K562 (cell line): ENCODE results near the gene TFF1. TPM values are rescaled to one million over a fixed set of nuclear protein-coding genes. Genes with fewer than 3 reads are reported as not detected.

ENCODE experiments used
- ATAC-seq: fragments of 200-7000 bp; cut with Tn5 transposase; 3 replicates; pipeline ENCODE4 v1.9.1; 2020; ENCODE audit warnings: moderate library complexity
- BruUV-seq: library from RNA; stranded (reverse); fragments of 400-500 nt; replicated peaks from 2 replicates; lab custom pipeline; 2021; lab: Mats Ljungman, UMichigan
- CTCF ChIA-PET: fragments of 300-600 bp; formaldehyde crosslinking; extraction: SDS; loops from one replicate; lab custom pipeline; 2021; ENCODE audit warnings: low intra/inter-chr PET ratio; lab: Yijun Ruan, JAX
- POLR2A ChIA-PET: fragments of 300-600, 350-650 bp; sonication (Branson Sonifier 250); formaldehyde crosslinking; extraction: SDS; loops from one replicate; lab custom pipeline; 2021; ENCODE audit warnings: antibody characterized with exemption, inconsistent platforms; lab: Yijun Ruan, JAX
- DNase-seq, 4 experiments: peaks; one replicate each; pipeline versions ENCODE4 v3.0.0 to v3.0.0-alpha.2; 2011 to 2018; ENCODE audit warnings: low spot score in 3 of 4, mixed read lengths in 3 of 4; ENCODE audit errors: extremely low read depth in 1 of 4
- FAIRE-seq: peaks from 2 replicates; lab custom pipeline; 2011; peaks lifted over from hg19 to GRCh38; lab: Jason Lieb, UNC
- H2AFZ ChIP-seq: 2 replicates; pipeline ENCODE4 v1.6.0; 2011; ENCODE audit warnings: low read depth, low read length, control low read depth, inconsistent platforms
- H3K27ac ChIP-seq: fragments of 200-600 bp; 3 replicates; pipeline ENCODE4 v1.8.0; 2011; ENCODE audit warnings: low read depth, mild to moderate bottlenecking, control low read depth, inconsistent platforms, low read length, moderate library complexity, mixed read lengths; ENCODE audit errors: extremely low read depth
- H3K27me3 ChIP-seq, 2 experiments: fragments of 300-600 bp in 1 of 2; 2 replicates in 1 of 2; 3 replicates in 1 of 2; pipeline versions ENCODE4 v1.6.0 to v1.8.0; 2011; ENCODE audit warnings: inconsistent platforms in 2 of 2, low read length in 2 of 2, mild to moderate bottlenecking in 1 of 2, mixed read lengths in 1 of 2, moderate library complexity in 1 of 2; ENCODE audit not compliant: control insufficient read depth in 2 of 2, insufficient read depth in 2 of 2
- H3K36me3 ChIP-seq: fragments of 300-600 bp; 3 replicates; pipeline ENCODE4 v1.8.0; 2011; ENCODE audit warnings: mild to moderate bottlenecking, low read length, inconsistent platforms; ENCODE audit not compliant: control insufficient read depth, insufficient read depth
- H3K4me1 ChIP-seq, 2 experiments: fragments of 200-600 bp in 1 of 2; replicated peaks in 1 of 2; 2 replicates in 1 of 2; 3 replicates in 1 of 2; pipeline versions ENCODE4 v1.5.1 to v1.8.0; 2011; ENCODE audit warnings: inconsistent platforms in 2 of 2, low read length in 2 of 2, mild to moderate bottlenecking in 1 of 2, mixed read lengths in 1 of 2, moderate library complexity in 1 of 2; ENCODE audit not compliant: control insufficient read depth in 2 of 2, insufficient read depth in 2 of 2
- H3K4me2 ChIP-seq: 2 replicates; pipeline ENCODE4 v1.6.1; 2011; ENCODE audit warnings: low read length, control low read depth, inconsistent platforms, mixed read lengths; ENCODE audit not compliant: insufficient read depth
- H3K4me3 ChIP-seq: fragments of 200-600 bp; sonication (generic), shearing (Covaris generic); 2 replicates; pipeline ENCODE4 v1.5.1; 2016; ENCODE audit warnings: control low read depth, inconsistent platforms
- H3K79me2 ChIP-seq: fragments of 200-600 bp; 3 replicates; pipeline ENCODE4 v1.8.0; 2011; ENCODE audit warnings: low read length, inconsistent platforms; ENCODE audit not compliant: control insufficient read depth, insufficient read depth
- H3K9ac ChIP-seq, 2 experiments: 2 replicates each; pipeline versions ENCODE4 v1.6.0 to v1.6.1; 2011; ENCODE audit warnings: low read depth in 2 of 2, low read length in 2 of 2, control low read depth in 1 of 2, inconsistent platforms in 1 of 2, mild to moderate bottlenecking in 1 of 2, mixed read lengths in 1 of 2; ENCODE audit not compliant: insufficient read depth in 1 of 2
- H3K9me1 ChIP-seq: one replicate; pipeline ENCODE4 v1.6.0; 2011; ENCODE audit warnings: inconsistent platforms, mild to moderate bottlenecking, low read length, moderate library complexity; ENCODE audit not compliant: control insufficient read depth, insufficient read depth
- H3K9me3 ChIP-seq: replicated peaks from 2 replicates; pipeline ENCODE4 v1.5.1; 2011; ENCODE audit warnings: low read depth, low read length, inconsistent platforms; ENCODE audit not compliant: control insufficient read depth, insufficient read depth
- H4K20me1 ChIP-seq: replicated peaks from 2 replicates; pipeline ENCODE4 v1.6.1; 2011; ENCODE audit warnings: low read length, inconsistent platforms, mixed read lengths; ENCODE audit not compliant: control insufficient read depth, insufficient read depth
- ADNP ChIP-seq: fragments of 200-800 bp; sonication (Bioruptor generic); IDR thresholded peaks from 2 replicates; pipeline ENCODE4 v1.6.1; 2016; ENCODE audit warnings: missing genetic modification characterization, missing compliant biosample characterization
- CTCF ChIP-seq, 3 experiments: IDR thresholded peaks in 2 of 3; conservative IDR thresholded peaks in 1 of 3; 2 replicates each; pipeline ENCODE4 v1.5.1; 2011 to 2012; ENCODE audit warnings: low read length in 3 of 3, mild to moderate bottlenecking in 3 of 3, control low read depth in 2 of 3, improper control_type of control experiment in 1 of 3, inconsistent platforms in 1 of 3, low read depth in 1 of 3, mixed read lengths in 1 of 3, moderate library complexity in 1 of 3; ENCODE audit not compliant: insufficient read depth in 2 of 3
- FOXK2 ChIP-seq, 2 experiments: fragments of 450-650 bp; IDR thresholded peaks in 1 of 2; conservative IDR thresholded peaks in 1 of 2; 2 replicates each; pipeline ENCODE4 v1.6.1; 2016; ENCODE audit warnings: low read depth in 2 of 2, mild to moderate bottlenecking in 1 of 2
- HDAC1 ChIP-seq, 2 experiments: fragments of 450-650 bp; IDR thresholded peaks; 2 replicates each; pipeline ENCODE4 v1.6.1; 2016 to 2017; ENCODE audit warnings: inconsistent platforms in 1 of 2, mild to moderate bottlenecking in 1 of 2, moderate library complexity in 1 of 2
- MYBL2 ChIP-seq, 2 experiments: fragments of 450-650 bp in 1 of 2; sonication (generic) in 1 of 2; formaldehyde crosslinking in 1 of 2; IDR thresholded peaks; 2 replicates each; pipeline versions ENCODE4 v1.6.1 to v1.8.1; 2017 to 2022; ENCODE audit warnings: borderline replicate concordance in 1 of 2, inconsistent platforms in 1 of 2, low read depth in 1 of 2, mild to moderate bottlenecking in 1 of 2, missing genetic modification reagents in 1 of 2, moderate library complexity in 1 of 2
- NFRKB ChIP-seq: fragments of 450-650 bp; IDR thresholded peaks from 2 replicates; pipeline ENCODE4 v1.6.1; 2016; ENCODE audit warnings: low read depth
- OTX1 ChIP-seq: fragments of 450-650 bp; formaldehyde crosslinking; IDR thresholded peaks from 2 replicates; pipeline ENCODE4 v1.4.0; 2022; ENCODE audit warnings: mild to moderate bottlenecking
- PHF20 ChIP-seq: fragments of 450-650 bp; IDR thresholded peaks from 2 replicates; pipeline ENCODE4 v1.6.1; 2018; ENCODE audit not compliant: partially characterized antibody
- THRB ChIP-seq: fragments of 450-650 bp; formaldehyde crosslinking; conservative IDR thresholded peaks from 2 replicates; pipeline ENCODE4 v1.4.0; 2022; ENCODE audit warnings: mild to moderate bottlenecking, missing genetic modification characterization
- WGBS: fragments of 100-300 bp; shearing (Covaris generic); methylation state at CpG from one replicate; pipeline ENCODE4 v1.1.6; 2016; ENCODE audit warnings: low coverage, mixed read lengths; ENCODE audit not compliant: insufficient coverage; ENCODE audit errors: missing lambda C conversion rate; 5-methylcytosine and 5-hydroxymethylcytosine counted together
- in situ Hi-C: fragments of 300-500 bp; cut with MboI; formaldehyde crosslinking; loops from 4 replicates; pipeline ENCODE4 v1.15.0; 2018; ENCODE audit warnings: inconsistent platforms, mixed read lengths
- intact Hi-C: fragments of 100-400 bp; cut with micrococcal nuclease; formaldehyde crosslinking; loops from 2 replicates; pipeline ENCODE4 v1.14.2; 2022
- polyA plus RNA-seq, 8 experiments: library from polyadenylated mRNA; depleted of rRNA in 4 of 8; stranded (reverse) in 5 of 8; unstranded in 3 of 8; fragments of >200 nt; fragmentation: Nextera tagmentation in 2 of 8; fragmentation: Illumina TruSeq in 1 of 8; extraction: Ambion mirVana in 2 of 8; extraction: Trizol in 1 of 8; gene quantifications; 2 replicates each; pipeline versions ENCODE4 v1.2.1 to v1.2.3, GENCODE V29; 2011 to 2014; ENCODE audit warnings: inconsistent platforms in 1 of 8, missing spikeins in 1 of 8
- total RNA-seq, 7 experiments: library from RNA; depleted of rRNA in 6 of 7; stranded (reverse); fragments of >200 nt in 6 of 7; fragmentation: Illumina TruSeq in 2 of 7; extraction: Trizol in 2 of 7; gene quantifications; 2 replicates each; pipeline versions ENCODE4 v1.2.1 to v1.2.3, GENCODE V29; 2011 to 2021; ENCODE audit warnings: low replicate concordance in 1 of 7

TFF1 gene
- total and polyA plus RNA-seq, 9 of the 15 experiments (the other 6 are each of a cell fraction or from before 2014, with no cell fraction given), result 0.31 TPM; not detected in 8

- no peaks in the 10 kb centered on the region for H3K9me3 ChIP-seq
- no peaks in the 10 kb centered on the region for H3K27me3 ChIP-seq
- FAIRE-seq (peak; percentile 86), ATAC-seq (peak; percentile 93), DNase-seq (peak; percentile 44 to 66 (median 64))
- peaks cover 3% of the 10 kb centered on the region for H3K9me1 ChIP-seq
- no TSS peak for BruUV-seq
- WGBS, result 42% methylated on average over 7 of the region's 7 CpGs
- peaks cover 11 to 21% of the 10 kb centered on the region in 2 experiments; a peak in 4 of 5 replicates for H3K4me1 ChIP-seq
- H3K27ac ChIP-seq, result no peak overlapping the region
- H4K20me1 ChIP-seq, result no peaks in the 10 kb centered on the region; the same call in 1 of the 2 replicates
- no peak overlapping the region for H3K4me3 ChIP-seq
- H3K9ac ChIP-seq, result no peak overlapping the region
- H3K79me2 ChIP-seq, result no peaks in the 10 kb centered on the region
- POLR2A ChIA-PET, result interaction anchor here (1.0 kb wide), 1 partner anchor 12 kb away, joined by 3 read pairs; no protein-coding TSS in a partner anchor
- no peak overlapping the region for H3K4me2 ChIP-seq
- intact Hi-C loops, result no loop called here
- CTCF ChIA-PET, result no interaction called here
- no peak overlapping the region for H2AFZ ChIP-seq
- peaks cover 4% of the 10 kb centered on the region; the same call in 2 of the 3 replicates for H3K36me3 ChIP-seq
- in situ Hi-C loops, result no loop called here
- TF ChIP-seq CTCF (IDR thresholded peaks at IDR 0.05 in 2 of 3, conservative IDR thresholded peaks at IDR 0.05 in 1 of 3; ENCODE audit: insufficient read depth in 2 of 3, low read depth in 1 of 3, low read length in 3 of 3), result peak; percentile 54 to 63 (median 59)
- peak in 1 of 2 experiments; percentile 30; a peak in 1 of 4 replicates for TF ChIP-seq FOXK2 (conservative IDR thresholded peaks at IDR 0.05 in 1 of 2, IDR thresholded peaks at IDR 0.05 in 1 of 2; ENCODE audit: low read depth in 2 of 2)
- TF ChIP-seq HDAC1 (IDR thresholded peaks at IDR 0.05), result peak in 1 of 2 experiments; percentile 57; a peak in 1 of 4 replicates
- peak; percentile 20; the same call in 1 of the 2 replicates for TF ChIP-seq MYBL2 (IDR thresholded peaks at IDR 0.05; ENCODE audit: low read depth)
- TF ChIP-seq MYBL2 (CRISPR knock-in tag; IDR thresholded peaks at IDR 0.05; ENCODE audit: borderline replicate concordance), result no peak
- 0 out of 2 replicates have a peak, but pooled peaks have one; percentile 5 for TF ChIP-seq OTX1 (CRISPR knock-in tag)
- peak; percentile 52; the same call in 1 of the 2 replicates for TF ChIP-seq NFRKB
- no peak for TF ChIP-seq ADNP (tag)
- peak; percentile 25 for TF ChIP-seq PHF20
- 0 out of 2 replicates have a peak, but pooled peaks have one; percentile 52 for TF ChIP-seq THRB
Observed at GRCh38 chr21:42411197-42411869, 45.0 kb upstream of the TFF1 start.
